ENCODE measurements around the gene AFAP1L2.
A peak's percentile ranks its signal among the peaks of the same experiment; 100 is the strongest.

Gene AFAP1L2

GRCh38 chr10:114332301-114333192, 71.8 kb downstream of the AFAP1L2 start:
- DNase-seq: no peak

GRCh38 chr10:114329634-114330365, 74.5 kb downstream of the AFAP1L2 start:
- no peak for DNase-seq

GRCh38 chr10:114328874-114329273, 75.4 kb downstream of the AFAP1L2 start:
- no peak for DNase-seq

GRCh38 chr10:114328441-114328812, 75.9 kb downstream of the AFAP1L2 start:
- DNase-seq: no peak

- DNase-seq: no peak
Observed at GRCh38 chr10:114327537-114328440, 76.5 kb downstream of the AFAP1L2 start.

GRCh38 chr10:114326795-114327194, 77.5 kb downstream of the AFAP1L2 start:
- no peak for DNase-seq

- no peak for DNase-seq
Observed at GRCh38 chr10:114323023-114323422, 81.3 kb downstream of the AFAP1L2 start.

GRCh38 chr10:114322344-114322743, 82.0 kb downstream of the AFAP1L2 start:
- no peak for DNase-seq

GRCh38 chr10:114320249-114321116, 83.8 kb downstream of the AFAP1L2 start:
- no peak for DNase-seq

GRCh38 chr10:114319406-114320248, 84.7 kb downstream of the AFAP1L2 start:
- no peak for DNase-seq

GRCh38 chr10:114316744-114317143, 87.6 kb downstream of the AFAP1L2 start:
- DNase-seq: no peak

- DNase-seq: no peak
Observed at GRCh38 chr10:114315566-114316420, 88.5 kb downstream of the AFAP1L2 start.

- DNase-seq: no peak
Observed at GRCh38 chr10:114313866-114314265, 90.4 kb downstream of the AFAP1L2 start.

GRCh38 chr10:114313139-114313538, 91.2 kb downstream of the AFAP1L2 start:
- no peak for DNase-seq

- no peak for DNase-seq
Observed at GRCh38 chr10:114311496-114312209, 92.6 kb downstream of the AFAP1L2 start.

- no peak for DNase-seq
Observed at GRCh38 chr10:114311023-114311422, 93.3 kb downstream of the AFAP1L2 start.

GRCh38 chr10:114310346-114310745, 94.0 kb downstream of the AFAP1L2 start:
- DNase-seq: no peak

- no peak for DNase-seq
Observed at GRCh38 chr10:114309364-114309651, 95.0 kb downstream of the AFAP1L2 start.

GRCh38 chr10:114308531-114309363, 95.6 kb downstream of the AFAP1L2 start:
- peak; percentile 56 for DNase-seq

All from eye (tissue), 1 donor.